ENCODE measurements around the gene EYS. TPM values are rescaled to one million over a fixed set of nuclear protein-coding genes. Genes with fewer than 3 reads are reported as not detected.

The EYS gene
- total and polyA plus RNA-seq, 9 of the 15 experiments (the other 6 are each of a cell fraction or from before 2014, with no cell fraction given) = 0.03 to 0.36 (median 0.10) TPM; not detected in 2

GRCh38 chr6:65708162-65708561 is 1.1 kb upstream of the EYS start:
- 8% methylated on average over 1 of the region's 1 CpG for WGBS (ENCODE audit: insufficient coverage, low coverage, missing lambda C conversion rate)
- Histone ChIP-seq H3K9me3 (replicated peaks; ENCODE audit: control insufficient read depth, insufficient read depth, low read depth, low read length) (no peaks in the 10 kb centered on the region), H3K36me3 (ENCODE audit: control insufficient read depth, insufficient read depth, low read length) (no peaks in the 10 kb centered on the region), H2AFZ (ENCODE audit: low read depth, low read length) (no peak overlapping the region), H3K4me2 (ENCODE audit: insufficient read depth, low read length) (no peak overlapping the region), H3K27me3 (ENCODE audit: control insufficient read depth in 2 of 2, insufficient read depth in 2 of 2, low read length in 2 of 2) (no peaks in the 10 kb centered on the region), H4K20me1 (replicated peaks; ENCODE audit: control insufficient read depth, insufficient read depth, low read length) (no peaks in the 10 kb centered on the region), H3K9me1 (ENCODE audit: control insufficient read depth, insufficient read depth, low read length) (no peaks in the 10 kb centered on the region), H3K4me3 (no peak overlapping the region), H3K4me1 (replicated peaks in 1 of 2; ENCODE audit: control insufficient read depth in 2 of 2, insufficient read depth in 2 of 2, low read length in 2 of 2) (no peaks in the 10 kb centered on the region), H3K27ac (ENCODE audit: extremely low read depth, low read depth, low read length) (no peak overlapping the region), H3K79me2 (ENCODE audit: control insufficient read depth, insufficient read depth, low read length) (no peaks in the 10 kb centered on the region), H3K9ac (ENCODE audit: insufficient read depth in 1 of 2, low read depth in 2 of 2, low read length in 2 of 2) (no peak overlapping the region)
- POLR2A ChIA-PET = no interaction called here
- intact Hi-C loops (cut with micrococcal nuclease) = no loop called here
- no peak for ATAC-seq
- CTCF ChIA-PET (ENCODE audit: low intra/inter-chr PET ratio) = no interaction called here
- no peak for DNase-seq (ENCODE audit: extremely low read depth in 1 of 4, low spot score in 3 of 4)
- no TSS peak for BruUV-seq (replicated peaks)
- FAIRE-seq = no peak
- in situ Hi-C loops (cut with MboI) = no loop called here
- no peak for TF ChIP-seq ZNF23 (CRISPR knock-in tag; IDR thresholded peaks at IDR 0.05)
- no peak for TF ChIP-seq SRF (CRISPR knock-in tag; IDR thresholded peaks at IDR 0.05)
- no peak for TF ChIP-seq HNRNPK (IDR thresholded peaks at IDR 0.05; ENCODE audit: low read depth, low read length, poor library complexity, severe bottlenecking)
- TF ChIP-seq SRSF9 (IDR thresholded peaks at IDR 0.05; ENCODE audit: borderline replicate concordance, low read depth, low read length) = no peak
- no peak for TF ChIP-seq NFYB (IDR thresholded peaks at IDR 0.05; ENCODE audit: extremely low read depth, insufficient read length)
- TF ChIP-seq ZFP36 (IDR thresholded peaks at IDR 0.05; ENCODE audit: low read depth, low read length, partially characterized antibody) = no peak
- no peak for TF ChIP-seq ARID3B (CRISPR knock-in tag; IDR thresholded peaks at IDR 0.05; ENCODE audit: borderline replicate concordance)
- TF ChIP-seq CHD2 (IDR thresholded peaks at IDR 0.05; ENCODE audit: low read depth, low read length) = no peak
- no peak for TF ChIP-seq FOXP4 (CRISPR knock-in tag; IDR thresholded peaks at IDR 0.05; ENCODE audit: borderline replicate concordance)
- TF ChIP-seq PML (IDR thresholded peaks at IDR 0.05; ENCODE audit: low read length) = no peak
- no peak for TF ChIP-seq ZNF707 (CRISPR knock-in tag; conservative IDR thresholded peaks at IDR 0.05)
- no peak for TF ChIP-seq CEBPZ (IDR thresholded peaks at IDR 0.05; ENCODE audit: borderline replicate concordance, low read depth, low read length)
- no peak for TF ChIP-seq GATAD2A (IDR thresholded peaks at IDR 0.05)
- TF ChIP-seq CBX8 (IDR thresholded peaks at IDR 0.05; ENCODE audit: borderline replicate concordance, extremely low read depth, low read depth, low read length, poor library complexity, severe bottlenecking) = no peak
- TF ChIP-seq ADNP (tag; IDR thresholded peaks at IDR 0.05) = no peak
- no peak for TF ChIP-seq CBX2 (IDR thresholded peaks at IDR 0.05; ENCODE audit: insufficient read depth, low read length, poor library complexity, severe bottlenecking)
